Adipocyte (in vitro differentiated cells): ENCODE data around the gene FMNL2.
A peak's percentile ranks its signal among the peaks of the same experiment; 100 is the strongest.
"Not testable (repeated sequence)": the region's sequence is repeated elsewhere in the genome, so short reads cannot be mapped to it uniquely, and the experiment has no call there.

Experiments
- DNase-seq: peaks from one replicate; pipeline ENCODE4 v3.0.0-alpha.2; 2015; ENCODE audit warnings: low read depth
- H3K27me3 ChIP-seq: replicated peaks from 2 replicates; pipeline ENCODE4 v1.7.0; 2013; ENCODE audit warnings: mild to moderate bottlenecking, low read length, moderate library complexity; ENCODE audit not compliant: control insufficient read depth, insufficient read depth
- H3K36me3 ChIP-seq: 2 replicates; pipeline ENCODE4 v1.7.0; 2013; ENCODE audit warnings: low read length, mild to moderate bottlenecking, moderate library complexity; ENCODE audit not compliant: control insufficient read depth, insufficient read depth, severe bottlenecking
- H3K4me1 ChIP-seq: 2 replicates; pipeline ENCODE4 v1.7.0; 2013; ENCODE audit warnings: mild to moderate bottlenecking, low read length, moderate library complexity; ENCODE audit not compliant: control insufficient read depth, insufficient read depth
- H3K4me3 ChIP-seq: 2 replicates; pipeline ENCODE4 v1.7.0; 2013; ENCODE audit warnings: mild to moderate bottlenecking, low read length, moderate library complexity
- H3K9ac ChIP-seq: 2 replicates; pipeline ENCODE4 v1.7.0; 2013; ENCODE audit warnings: mild to moderate bottlenecking, low read length, moderate library complexity
- H3K9me3 ChIP-seq: 2 replicates; pipeline ENCODE4 v1.7.0; 2013; ENCODE audit warnings: mild to moderate bottlenecking, low read length, moderate library complexity; ENCODE audit not compliant: control insufficient read depth

The FMNL2 gene

DNA sequence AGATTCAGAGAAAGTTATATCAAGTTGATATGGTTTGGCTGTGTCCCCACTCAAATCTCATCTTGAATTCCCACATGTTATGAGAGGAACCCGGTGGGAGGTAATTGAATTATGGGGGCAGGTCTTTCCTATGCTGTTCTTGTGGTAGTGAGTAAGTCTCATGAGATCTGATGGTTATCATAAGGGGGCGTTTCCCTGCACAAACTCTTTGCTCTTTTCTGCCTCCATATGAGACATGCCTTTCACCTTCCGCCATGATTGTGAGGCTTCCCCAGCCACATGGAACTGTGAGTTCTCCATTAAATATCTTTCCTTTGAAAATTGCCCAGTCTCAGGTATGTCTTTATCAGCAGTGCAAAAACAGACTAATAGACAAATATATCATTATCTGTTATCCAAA is 187.5 kb downstream of the FMNL2 start:
- not testable (repeated sequence) for H3K9ac ChIP-seq, H3K36me3 ChIP-seq, DNase-seq, H3K9me3 ChIP-seq, H3K4me1 ChIP-seq, H3K4me3 ChIP-seq, H3K27me3 ChIP-seq

- DNase-seq, result peak; percentile 44
- no peaks in the 10 kb centered on the region for H3K27me3 ChIP-seq
- H3K4me3 ChIP-seq, result no peak overlapping the region
- no peak overlapping the region for H3K9ac ChIP-seq
- no peaks in the 10 kb centered on the region for H3K36me3 ChIP-seq
- H3K9me3 ChIP-seq, result no peaks in the 10 kb centered on the region
- peaks cover 7% of the 10 kb centered on the region for H3K4me1 ChIP-seq
Measured at GRCh38 chr2:152523091-152523490, 188.1 kb downstream of the FMNL2 start.

- Histone ChIP-seq H3K27me3 (no peaks in the 10 kb centered on the region), H3K4me3 (no peak overlapping the region), H3K9ac (no peak overlapping the region), H3K9me3 (no peaks in the 10 kb centered on the region), H3K4me1 (peaks cover 7% of the 10 kb centered on the region), H3K36me3 (no peaks in the 10 kb centered on the region)
- peak; percentile 47 for DNase-seq
Measured at GRCh38 chr2:152525277-152525838, 190.4 kb downstream of the FMNL2 start.

- no peak for DNase-seq
- H3K4me1 ChIP-seq, result peaks cover 15% of the 10 kb centered on the region
- no peaks in the 10 kb centered on the region for H3K27me3 ChIP-seq
- H3K4me3 ChIP-seq, result no peak overlapping the region
- no peaks in the 10 kb centered on the region for H3K36me3 ChIP-seq
- no peak overlapping the region for H3K9ac ChIP-seq
- H3K9me3 ChIP-seq, result no peaks in the 10 kb centered on the region
Measured at GRCh38 chr2:152529420-152530115, 194.6 kb downstream of the FMNL2 start.

GRCh38 chr2:152532241-152532640 is 197.3 kb downstream of the FMNL2 start:
- Histone ChIP-seq H3K4me1 (peaks cover 20% of the 10 kb centered on the region), H3K9me3 (no peaks in the 10 kb centered on the region), H3K4me3 (no peak overlapping the region), H3K36me3 (no peaks in the 10 kb centered on the region), H3K27me3 (no peaks in the 10 kb centered on the region), H3K9ac (no peak overlapping the region)
- DNase-seq, result no peak

GRCh38 chr2:152534460-152535135 is 199.6 kb downstream of the FMNL2 start:
- Histone ChIP-seq H3K9me3 (no peaks in the 10 kb centered on the region), H3K27me3 (no peaks in the 10 kb centered on the region), H3K36me3 (no peaks in the 10 kb centered on the region), H3K4me1 (peaks cover 20% of the 10 kb centered on the region), H3K4me3 (peak overlapping the region; percentile 79), H3K9ac (peak overlapping the region; percentile 74)
- no peak for DNase-seq

GRCh38 chr2:152537081-152537651 is 202.2 kb downstream of the FMNL2 start:
- DNase-seq, result no peak
- Histone ChIP-seq H3K27me3 (no peaks in the 10 kb centered on the region), H3K9me3 (no peaks in the 10 kb centered on the region), H3K4me3 (no peak overlapping the region), H3K9ac (no peak overlapping the region), H3K4me1 (peaks cover 20% of the 10 kb centered on the region), H3K36me3 (no peaks in the 10 kb centered on the region)

DNA sequence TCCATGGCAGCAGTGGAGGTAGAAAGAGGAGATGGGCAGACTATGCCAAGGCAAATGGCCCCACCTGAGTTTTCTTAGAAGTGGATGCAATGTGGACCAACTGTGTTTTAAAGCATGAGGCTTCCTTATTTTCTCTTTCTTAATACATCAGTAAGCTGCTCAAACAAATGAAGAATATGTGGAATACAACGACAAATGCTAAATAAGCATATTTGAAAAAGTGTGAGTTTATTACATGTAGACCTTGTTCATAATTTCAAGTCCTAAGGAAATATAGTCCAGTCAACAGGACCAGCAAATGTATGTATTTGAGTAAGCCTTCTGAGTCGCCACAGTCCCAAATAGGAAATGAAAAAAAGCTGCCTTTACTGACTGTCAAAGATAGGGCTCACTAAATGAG is 204.4 kb downstream of the FMNL2 start:
- H3K27me3 ChIP-seq, result no peaks in the 10 kb centered on the region
- H3K4me1 ChIP-seq, result peaks cover 21% of the 10 kb centered on the region
- H3K4me3 ChIP-seq, result no peak overlapping the region
- no peaks in the 10 kb centered on the region for H3K36me3 ChIP-seq
- no peak for DNase-seq
- no peaks in the 10 kb centered on the region for H3K9me3 ChIP-seq
- no peak overlapping the region for H3K9ac ChIP-seq

GRCh38 chr2:152541712-152542111 is 206.7 kb downstream of the FMNL2 start:
- H3K9ac ChIP-seq, result no peak overlapping the region
- H3K4me1 ChIP-seq, result peaks cover 8% of the 10 kb centered on the region
- no peaks in the 10 kb centered on the region for H3K9me3 ChIP-seq
- no peaks in the 10 kb centered on the region for H3K27me3 ChIP-seq
- no peak overlapping the region for H3K4me3 ChIP-seq
- H3K36me3 ChIP-seq, result no peaks in the 10 kb centered on the region
- DNase-seq, result no peak

GRCh38 chr2:152542337-152542994 is 207.5 kb downstream of the FMNL2 start:
- no peak for DNase-seq
- no peaks in the 10 kb centered on the region for H3K27me3 ChIP-seq
- H3K36me3 ChIP-seq, result peaks cover under 1% of the 10 kb centered on the region
- no peaks in the 10 kb centered on the region for H3K9me3 ChIP-seq
- H3K9ac ChIP-seq, result no peak overlapping the region
- H3K4me3 ChIP-seq, result no peak overlapping the region
- H3K4me1 ChIP-seq, result peaks cover 8% of the 10 kb centered on the region

- Histone ChIP-seq H3K9me3 (no peaks in the 10 kb centered on the region), H3K9ac (no peak overlapping the region), H3K4me1 (peaks cover 8% of the 10 kb centered on the region), H3K27me3 (no peaks in the 10 kb centered on the region), H3K36me3 (peaks cover 4% of the 10 kb centered on the region), H3K4me3 (no peak overlapping the region)
- DNase-seq, result peak; percentile 84
Measured at GRCh38 chr2:152542995-152543481, 208.1 kb downstream of the FMNL2 start.
